Activated CD4-positive, alpha-beta T cell treated with anti-CD3 and anti-CD28 coated beads for 4 hours (primary cell): Measurements from ENCODE around the gene MAML2.

ENCODE experiments used
- DNase-seq, 2 donors: peaks; one replicate each; pipeline ENCODE4 v3.0.0-alpha.2; 2020

Gene MAML2

GRCh38 chr11:96178049-96178886, 164.7 kb downstream of the MAML2 start:
- DNase-seq, result no peak

- no peak for DNase-seq
Measured at GRCh38 chr11:96177146-96177545, 165.8 kb downstream of the MAML2 start.

GRCh38 chr11:96173906-96174305, 169.1 kb downstream of the MAML2 start:
- no peak for DNase-seq

- DNase-seq, result no peak
Measured at GRCh38 chr11:96173422-96173821, 169.6 kb downstream of the MAML2 start.

GRCh38 chr11:96172604-96173003, 170.4 kb downstream of the MAML2 start:
- no peak for DNase-seq

GRCh38 chr11:96169250-96169649, 173.7 kb downstream of the MAML2 start:
- DNase-seq, result no peak

- DNase-seq, result peak in 1 of 2 donors; percentile 33
Measured at GRCh38 chr11:96168623-96169022, 174.4 kb downstream of the MAML2 start.

GRCh38 chr11:96167787-96168186, 175.2 kb downstream of the MAML2 start:
- DNase-seq, result no peak

- DNase-seq, result no peak
Measured at GRCh38 chr11:96167203-96167758, 175.7 kb downstream of the MAML2 start.

GRCh38 chr11:96162816-96163499, 180.0 kb downstream of the MAML2 start:
- DNase-seq, result no peak

GRCh38 chr11:96161307-96162089, 181.5 kb downstream of the MAML2 start:
- DNase-seq, result no peak

- DNase-seq, result no peak
Measured at GRCh38 chr11:96160732-96161306, 182.2 kb downstream of the MAML2 start.

- DNase-seq, result no peak
Measured at GRCh38 chr11:96159968-96160367, 183.0 kb downstream of the MAML2 start.

- DNase-seq, result no peak
Measured at GRCh38 chr11:96158126-96158525, 184.9 kb downstream of the MAML2 start.

GRCh38 chr11:96157517-96157873, 185.5 kb downstream of the MAML2 start:
- DNase-seq, result no peak

- no peak for DNase-seq
Measured at GRCh38 chr11:96156379-96156722, 186.6 kb downstream of the MAML2 start.

GRCh38 chr11:96155627-96156378, 187.2 kb downstream of the MAML2 start:
- peak; percentile 56 to 62 for DNase-seq

- no peak for DNase-seq
Measured at GRCh38 chr11:96154802-96155520, 188.0 kb downstream of the MAML2 start.

- no peak for DNase-seq
Measured at GRCh38 chr11:96152623-96153022, 190.4 kb downstream of the MAML2 start.

- DNase-seq, result no peak
Measured at GRCh38 chr11:96151501-96151900, 191.5 kb downstream of the MAML2 start.

- no peak for DNase-seq
Measured at GRCh38 chr11:96150609-96151008, 192.4 kb downstream of the MAML2 start.
